ENCODE results near the gene ARHGAP42.

Gene ARHGAP42

DNA sequence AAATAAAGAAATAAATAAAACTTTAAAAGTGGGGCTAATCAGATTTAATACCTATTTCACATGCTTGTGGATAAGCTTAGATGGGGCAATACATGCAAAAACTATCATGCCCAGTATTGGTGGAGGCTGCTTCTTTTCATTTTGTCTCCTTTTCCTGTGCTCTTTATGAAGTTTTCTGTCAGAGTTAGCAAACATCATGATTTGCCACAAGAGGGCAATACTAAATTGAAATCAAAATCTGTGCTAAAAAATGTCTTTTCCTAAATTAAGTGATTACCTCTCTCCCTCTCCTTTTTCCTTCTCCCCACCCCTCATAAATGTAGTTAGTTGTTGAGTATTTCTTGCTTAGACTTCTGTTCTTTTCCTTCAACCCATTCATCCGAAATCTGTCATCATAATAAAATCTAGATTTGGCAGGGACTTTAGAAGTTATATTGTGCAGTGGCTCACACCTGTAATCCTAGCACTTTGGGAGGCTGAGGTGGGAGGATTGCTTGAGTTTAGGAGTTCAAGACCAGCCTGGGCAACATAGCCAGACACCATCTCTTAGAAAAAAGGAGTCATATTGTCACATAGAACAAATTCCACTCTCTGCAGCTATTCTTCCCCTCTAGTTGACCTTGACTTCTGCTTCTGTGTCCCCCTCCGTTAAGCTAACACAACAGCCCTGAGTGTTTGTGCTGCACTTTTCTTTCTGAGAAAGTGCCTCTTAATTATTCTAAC, 4.7 kb upstream of the ARHGAP42 start:
- Histone ChIP-seq H3K4me1 (ENCODE audit: control insufficient read depth, low read depth, low read length) (peaks cover 19% of the 10 kb centered on the region), H3K27ac (ENCODE audit: low read length) (no peak overlapping the region), H3K36me3 (ENCODE audit: control insufficient read depth, low read depth, low read length) (no peaks in the 10 kb centered on the region), H3K9ac (ENCODE audit: low read length) (no peak overlapping the region), H3K4me3 (ENCODE audit: low read length) (no peak overlapping the region), H3K9me3 (ENCODE audit: control insufficient read depth, low read depth, low read length) (no peaks in the 10 kb centered on the region), H3K27me3 (ENCODE audit: control insufficient read depth, insufficient read depth, low read length) (no peaks in the 10 kb centered on the region)

DNA sequence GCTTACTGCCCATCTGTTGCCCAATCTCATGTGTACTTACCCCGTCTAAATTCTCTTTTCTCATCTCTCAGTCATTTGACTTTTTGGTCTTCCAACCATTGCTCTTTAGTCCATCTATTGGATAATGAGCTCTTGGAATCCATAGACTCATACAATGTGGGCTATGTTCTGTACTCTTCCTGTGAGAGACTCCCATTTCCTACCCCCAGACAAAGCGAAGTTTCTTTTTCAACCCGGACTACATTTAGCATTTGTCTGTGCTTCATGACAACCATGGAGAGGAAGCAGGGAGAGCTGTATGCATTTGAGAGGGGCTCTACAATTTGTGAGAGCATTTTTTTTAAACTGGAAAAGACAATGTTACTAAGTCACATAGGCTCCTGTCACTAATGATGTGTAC, 4.0 kb upstream of the ARHGAP42 start:
- H3K36me3 ChIP-seq (ENCODE audit: control insufficient read depth, low read depth, low read length), result no peaks in the 10 kb centered on the region
- no peak overlapping the region for H3K4me3 ChIP-seq (ENCODE audit: low read length)
- H3K27me3 ChIP-seq (ENCODE audit: control insufficient read depth, insufficient read depth, low read length), result no peaks in the 10 kb centered on the region
- peaks cover 13% of the 10 kb centered on the region for H3K4me1 ChIP-seq (ENCODE audit: control insufficient read depth, low read depth, low read length)
- no peak overlapping the region for H3K9ac ChIP-seq (ENCODE audit: low read length)
- no peaks in the 10 kb centered on the region for H3K9me3 ChIP-seq (ENCODE audit: control insufficient read depth, low read depth, low read length)
- no peak overlapping the region for H3K27ac ChIP-seq (ENCODE audit: low read length)

DNA sequence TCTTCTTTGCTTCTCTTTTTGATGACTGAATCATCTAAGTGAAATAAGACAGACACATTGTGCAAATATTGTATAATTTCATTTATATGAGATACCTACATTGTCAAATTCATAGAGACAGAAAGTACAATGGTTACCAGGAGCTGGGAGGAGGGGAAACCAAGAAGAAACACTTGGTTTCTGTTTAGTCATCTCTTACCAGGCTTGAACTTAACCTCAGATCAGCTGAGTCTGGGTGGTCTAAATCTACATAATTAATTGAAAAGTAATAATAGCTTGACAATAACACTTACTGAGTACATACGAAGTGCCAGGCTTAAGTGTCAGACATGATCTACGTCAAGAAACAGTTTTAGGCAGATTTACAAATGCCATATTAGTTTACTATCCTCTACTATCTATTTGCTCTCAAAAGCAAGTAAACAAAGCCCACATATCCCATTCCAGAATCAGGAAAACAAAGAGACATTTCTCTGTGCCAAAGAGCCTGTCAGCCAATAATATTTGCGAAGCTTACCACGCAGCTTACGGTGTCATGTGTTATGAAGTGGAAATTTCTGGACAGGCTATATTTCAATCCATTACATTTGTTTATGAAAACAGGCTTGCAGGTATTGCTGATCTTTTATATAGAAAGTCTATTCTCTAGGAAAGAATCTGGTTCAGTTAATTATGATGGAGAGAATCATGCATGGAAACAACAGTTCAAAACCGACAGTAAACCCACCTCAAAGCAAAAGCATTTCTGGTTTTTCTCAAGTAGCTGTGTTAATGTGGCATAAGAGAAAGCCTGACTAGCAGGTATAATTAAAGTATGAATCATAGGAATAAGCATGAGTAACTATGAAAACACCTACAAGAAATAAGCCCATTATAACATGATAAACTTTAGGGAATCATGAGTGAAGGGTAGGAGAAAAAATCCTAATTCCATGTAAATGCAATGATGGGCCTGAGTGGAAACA, 2.7 kb upstream of the ARHGAP42 start:
- no peaks in the 10 kb centered on the region for H3K36me3 ChIP-seq (ENCODE audit: control insufficient read depth, low read depth, low read length)
- H3K27me3 ChIP-seq (ENCODE audit: control insufficient read depth, insufficient read depth, low read length), result no peaks in the 10 kb centered on the region
- H3K4me1 ChIP-seq (ENCODE audit: control insufficient read depth, low read depth, low read length), result peaks cover 19% of the 10 kb centered on the region
- H3K27ac ChIP-seq (ENCODE audit: low read length), result no peak overlapping the region
- no peaks in the 10 kb centered on the region for H3K9me3 ChIP-seq (ENCODE audit: control insufficient read depth, low read depth, low read length)
- no peak overlapping the region for H3K4me3 ChIP-seq (ENCODE audit: low read length)
- no peak overlapping the region for H3K9ac ChIP-seq (ENCODE audit: low read length)

DNA sequence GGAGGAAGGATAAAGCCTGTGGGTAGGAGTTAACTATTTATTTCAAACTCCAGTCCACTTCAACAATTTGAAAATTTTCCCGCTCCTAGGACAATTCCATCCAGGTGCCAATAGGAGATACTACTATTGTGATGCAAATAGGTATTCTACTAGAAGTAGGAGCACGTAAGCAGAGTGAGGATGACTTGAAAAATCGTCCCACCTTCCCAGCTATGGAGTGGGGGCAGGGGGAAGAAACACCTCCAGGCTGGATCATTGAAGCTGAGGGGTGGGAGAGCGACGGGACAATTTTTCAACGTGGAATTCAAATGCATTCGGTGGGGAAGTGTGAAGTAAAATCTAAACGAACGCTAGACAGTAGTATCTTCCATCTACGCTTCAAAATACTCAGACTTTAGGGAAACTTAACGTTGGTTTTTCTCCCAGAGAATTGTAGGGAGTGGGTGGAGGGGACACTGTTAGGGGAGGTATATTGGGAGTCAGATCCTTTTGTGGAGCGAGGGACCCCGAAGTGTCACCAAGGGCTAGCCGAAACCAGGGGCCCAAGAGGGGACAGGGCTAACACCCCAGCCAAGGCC, 523 bp upstream of the ARHGAP42 start:
- Histone ChIP-seq H3K4me3 (ENCODE audit: low read length) (peak overlapping the region; percentile 83), H3K9ac (ENCODE audit: low read length) (peak overlapping the region; percentile 78), H3K9me3 (ENCODE audit: control insufficient read depth, low read depth, low read length) (no peaks in the 10 kb centered on the region), H3K27me3 (ENCODE audit: control insufficient read depth, insufficient read depth, low read length) (no peaks in the 10 kb centered on the region), H3K36me3 (ENCODE audit: control insufficient read depth, low read depth, low read length) (no peaks in the 10 kb centered on the region), H3K4me1 (ENCODE audit: control insufficient read depth, low read depth, low read length) (peaks cover 19% of the 10 kb centered on the region), H3K27ac (ENCODE audit: low read length) (peak overlapping the region; percentile 47)

DNA sequence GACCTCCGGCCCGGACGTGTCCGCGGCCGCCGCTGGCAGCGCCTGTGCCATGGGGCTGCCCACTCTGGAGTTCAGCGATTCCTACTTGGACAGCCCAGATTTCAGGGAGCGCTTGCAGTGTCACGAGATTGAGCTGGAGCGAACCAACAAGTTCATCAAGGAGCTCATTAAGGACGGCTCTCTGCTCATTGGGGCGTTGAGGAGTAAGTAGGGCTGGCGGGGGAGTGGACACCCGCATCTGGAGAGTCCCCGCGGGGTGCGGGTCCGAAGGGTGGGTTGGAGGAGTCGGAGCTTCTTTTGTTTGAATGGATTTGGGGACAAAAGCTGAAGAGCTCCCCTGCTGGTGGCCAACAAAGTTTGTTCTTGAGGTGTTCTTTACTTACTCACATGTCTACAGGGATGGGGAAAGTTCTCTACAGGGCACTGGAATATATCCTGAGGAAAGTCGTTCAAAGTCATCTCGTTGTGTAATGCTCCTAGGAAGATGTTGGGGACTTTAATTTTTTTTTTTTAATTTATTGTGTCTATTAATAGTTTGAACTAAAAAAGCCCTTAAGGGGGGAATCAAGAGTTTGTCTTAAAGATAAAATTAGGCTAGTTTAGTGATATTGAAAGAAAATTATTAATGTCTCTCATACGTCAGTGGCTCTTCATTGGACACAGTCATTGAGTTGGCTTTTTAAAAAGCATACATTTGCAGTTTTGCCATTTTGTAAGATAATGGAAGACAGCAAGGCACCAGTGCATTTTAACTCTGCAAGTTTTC, 725 bp downstream of the ARHGAP42 start:
- Histone ChIP-seq H3K4me3 (ENCODE audit: low read length) (peak overlapping the region; percentile 83), H3K9me3 (ENCODE audit: control insufficient read depth, low read depth, low read length) (no peaks in the 10 kb centered on the region), H3K9ac (ENCODE audit: low read length) (peak overlapping the region; percentile 78), H3K27me3 (ENCODE audit: control insufficient read depth, insufficient read depth, low read length) (no peaks in the 10 kb centered on the region), H3K27ac (ENCODE audit: low read length) (no peak overlapping the region), H3K4me1 (ENCODE audit: control insufficient read depth, low read depth, low read length) (peaks cover 19% of the 10 kb centered on the region), H3K36me3 (ENCODE audit: control insufficient read depth, low read depth, low read length) (no peaks in the 10 kb centered on the region)

DNA sequence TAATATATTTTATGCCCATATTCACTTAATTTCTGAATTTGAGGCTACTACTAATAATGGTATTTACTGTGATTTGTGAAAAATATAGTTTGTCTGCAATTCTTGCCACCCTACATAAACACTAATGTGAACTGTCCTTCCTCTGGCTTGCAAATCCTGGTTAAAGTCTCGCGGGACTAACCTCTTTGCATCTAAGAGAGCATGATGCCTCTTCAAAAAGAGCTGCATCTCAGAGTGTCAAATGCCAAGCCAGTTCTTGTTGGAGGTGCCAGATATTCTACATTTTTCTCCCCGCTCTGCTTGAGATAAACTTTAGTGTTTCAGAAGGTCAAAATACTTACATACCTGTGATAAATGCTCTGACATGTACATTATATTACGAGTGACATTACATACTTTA, 2.1 kb downstream of the ARHGAP42 start:
- Histone ChIP-seq H3K27me3 (ENCODE audit: control insufficient read depth, insufficient read depth, low read length) (no peaks in the 10 kb centered on the region), H3K4me3 (ENCODE audit: low read length) (peak overlapping the region; percentile 83), H3K4me1 (ENCODE audit: control insufficient read depth, low read depth, low read length) (peaks cover 19% of the 10 kb centered on the region), H3K9ac (ENCODE audit: low read length) (no peak overlapping the region), H3K9me3 (ENCODE audit: control insufficient read depth, low read depth, low read length) (no peaks in the 10 kb centered on the region), H3K36me3 (ENCODE audit: control insufficient read depth, low read depth, low read length) (no peaks in the 10 kb centered on the region), H3K27ac (ENCODE audit: low read length) (no peak overlapping the region)

DNA sequence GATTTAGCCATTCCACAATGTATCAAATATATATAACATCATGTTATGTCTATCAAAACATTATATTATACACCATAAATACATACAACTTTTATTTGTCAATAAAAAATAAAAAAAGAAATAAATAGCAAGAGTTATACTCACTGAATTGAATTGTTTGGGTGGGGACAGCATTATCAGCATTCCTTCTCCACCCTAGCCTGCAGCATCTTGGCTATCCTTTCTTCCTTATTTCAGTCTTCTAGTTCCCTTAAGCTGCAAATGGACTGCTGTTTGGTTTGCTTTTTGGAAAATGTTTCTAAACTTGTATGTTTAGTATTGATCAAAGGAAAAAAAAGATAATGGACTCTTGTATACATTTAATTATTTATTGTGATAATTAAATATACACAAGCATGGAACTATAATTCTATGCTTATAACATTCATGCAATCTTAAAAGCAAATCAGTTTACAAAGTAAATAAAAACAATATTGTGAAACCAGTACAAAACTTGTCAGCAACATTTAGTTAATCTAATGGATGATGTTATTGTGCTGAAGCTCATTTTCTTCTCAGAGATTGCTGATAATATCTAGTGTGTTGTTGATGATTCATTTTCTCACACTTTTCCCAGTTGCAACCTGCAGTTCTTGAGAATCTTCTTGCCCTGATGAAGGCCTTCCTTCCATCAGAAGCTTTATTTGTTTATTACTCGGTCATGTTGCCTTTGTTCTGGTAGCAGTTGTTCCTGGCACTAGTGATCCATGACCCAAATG, 5.0 kb downstream of the ARHGAP42 start:
- H3K4me1 ChIP-seq (ENCODE audit: control insufficient read depth, low read depth, low read length), result peaks cover 12% of the 10 kb centered on the region
- no peaks in the 10 kb centered on the region for H3K27me3 ChIP-seq (ENCODE audit: control insufficient read depth, insufficient read depth, low read length)
- no peak overlapping the region for H3K27ac ChIP-seq (ENCODE audit: low read length)
- H3K9ac ChIP-seq (ENCODE audit: low read length), result no peak overlapping the region
- H3K36me3 ChIP-seq (ENCODE audit: control insufficient read depth, low read depth, low read length), result no peaks in the 10 kb centered on the region
- H3K4me3 ChIP-seq (ENCODE audit: low read length), result no peak overlapping the region
- no peaks in the 10 kb centered on the region for H3K9me3 ChIP-seq (ENCODE audit: control insufficient read depth, low read depth, low read length)

DNA sequence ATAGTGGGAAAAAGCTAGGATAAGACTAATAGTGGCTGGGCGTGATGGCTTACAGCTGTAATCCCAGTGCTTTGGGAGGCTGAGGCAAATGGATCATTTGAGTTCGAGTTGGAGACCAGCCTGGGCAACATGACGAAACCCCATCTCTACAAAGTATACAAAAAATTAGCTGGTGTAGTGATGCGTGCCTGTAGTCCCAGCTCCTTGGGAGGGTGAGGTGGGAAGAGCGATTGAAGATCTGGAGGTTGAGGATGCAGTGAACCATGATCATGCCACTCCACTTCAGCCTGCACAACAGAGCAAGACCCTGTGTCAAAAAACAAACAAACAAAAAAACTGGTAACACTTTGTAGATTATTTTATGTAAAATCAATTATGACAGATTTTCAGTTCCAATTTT, 8.8 kb downstream of the ARHGAP42 start:
- no peaks in the 10 kb centered on the region for H3K4me1 ChIP-seq (ENCODE audit: control insufficient read depth, low read depth, low read length)
- H3K27me3 ChIP-seq (ENCODE audit: control insufficient read depth, insufficient read depth, low read length), result no peaks in the 10 kb centered on the region
- H3K27ac ChIP-seq (ENCODE audit: low read length), result no peak overlapping the region
- H3K9ac ChIP-seq (ENCODE audit: low read length), result no peak overlapping the region
- no peak overlapping the region for H3K4me3 ChIP-seq (ENCODE audit: low read length)
- H3K36me3 ChIP-seq (ENCODE audit: control insufficient read depth, low read depth, low read length), result no peaks in the 10 kb centered on the region
- no peaks in the 10 kb centered on the region for H3K9me3 ChIP-seq (ENCODE audit: control insufficient read depth, low read depth, low read length)

DNA sequence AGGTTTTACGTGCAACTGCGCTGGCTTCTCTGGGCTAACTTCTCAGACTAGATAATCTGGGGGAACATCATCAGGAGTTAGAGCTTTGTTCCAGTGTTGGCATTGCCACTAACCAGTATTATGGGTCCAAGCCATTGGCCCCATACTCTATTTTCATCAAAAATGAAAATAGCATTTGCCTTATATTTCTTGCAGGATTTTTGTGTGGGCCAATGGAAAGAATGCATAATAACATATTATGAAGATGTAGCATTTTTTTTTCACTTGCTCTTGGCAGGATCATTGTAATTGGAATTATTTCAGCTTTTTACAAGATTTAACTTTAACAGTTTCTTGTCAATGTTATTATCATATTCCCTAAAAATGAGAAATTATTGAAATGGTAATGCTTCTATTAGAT, 16.1 kb downstream of the ARHGAP42 start:
- H3K27ac ChIP-seq (ENCODE audit: low read length), result no peak overlapping the region
- H3K27me3 ChIP-seq (ENCODE audit: control insufficient read depth, insufficient read depth, low read length), result no peaks in the 10 kb centered on the region
- H3K4me1 ChIP-seq (ENCODE audit: control insufficient read depth, low read depth, low read length), result peaks cover 7% of the 10 kb centered on the region
- no peaks in the 10 kb centered on the region for H3K9me3 ChIP-seq (ENCODE audit: control insufficient read depth, low read depth, low read length)
- H3K4me3 ChIP-seq (ENCODE audit: low read length), result no peak overlapping the region
- H3K9ac ChIP-seq (ENCODE audit: low read length), result no peak overlapping the region
- no peaks in the 10 kb centered on the region for H3K36me3 ChIP-seq (ENCODE audit: control insufficient read depth, low read depth, low read length)

DNA sequence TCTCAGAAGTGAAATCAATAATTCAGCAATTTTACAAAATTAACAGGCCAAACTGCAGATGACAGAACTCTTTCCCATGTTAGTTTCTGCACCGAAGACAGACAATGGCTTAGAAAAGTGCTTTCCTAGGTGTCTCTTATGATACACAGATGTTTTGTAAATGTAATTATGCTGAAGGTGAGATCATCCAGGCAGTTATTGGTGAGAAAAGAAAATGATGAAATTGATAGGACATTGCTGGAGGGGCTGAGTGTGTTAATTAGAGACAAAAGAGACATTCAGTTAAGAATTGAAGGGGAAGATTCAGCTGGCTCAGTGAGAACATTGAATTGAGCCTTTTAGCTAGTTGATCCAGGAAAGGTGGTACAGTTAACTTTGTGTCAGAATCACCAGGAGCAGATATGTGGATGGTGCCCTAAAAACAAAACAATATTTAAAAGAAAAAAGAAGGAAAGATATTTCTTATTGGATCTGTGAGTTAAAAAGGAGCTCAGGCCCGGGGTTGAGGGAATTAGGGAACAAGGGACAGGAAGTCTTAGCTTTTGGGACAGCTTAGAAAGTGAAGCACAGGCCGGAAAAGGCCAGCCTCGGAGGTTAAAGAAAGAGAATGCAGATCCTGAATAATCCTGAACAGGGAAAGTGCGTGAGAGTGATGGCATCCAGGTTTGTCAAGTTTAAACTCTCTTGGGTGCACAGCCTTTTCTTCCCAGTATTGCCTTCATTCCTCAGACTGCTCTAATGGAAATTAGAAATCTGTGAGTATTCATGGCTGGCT, 16.9 kb downstream of the ARHGAP42 start:
- Histone ChIP-seq H3K27ac (ENCODE audit: low read length) (no peak overlapping the region), H3K4me1 (ENCODE audit: control insufficient read depth, low read depth, low read length) (peaks cover 7% of the 10 kb centered on the region)

More for the DNA sequence above, 16.9 kb downstream of the ARHGAP42 start:
- H3K9me3 ChIP-seq (ENCODE audit: control insufficient read depth, low read depth, low read length), result no peaks in the 10 kb centered on the region
- no peak overlapping the region for H3K9ac ChIP-seq (ENCODE audit: low read length)
- no peak overlapping the region for H3K4me3 ChIP-seq (ENCODE audit: low read length)
- H3K27me3 ChIP-seq (ENCODE audit: control insufficient read depth, insufficient read depth, low read length), result no peaks in the 10 kb centered on the region
- H3K36me3 ChIP-seq (ENCODE audit: control insufficient read depth, low read depth, low read length), result no peaks in the 10 kb centered on the region

All from iPS-18a (cell line).